GM21423 (cell line): ENCODE measurements around the gene CTSD.

Source experiments
- ATAC-seq: cut with Tn5 transposase; IDR thresholded peaks from one replicate; pipeline ENCODE4 v1.9.1; 2021; ENCODE audit warnings: mild to moderate bottlenecking, moderate library complexity; ENCODE audit not compliant: unreplicated experiment

The CTSD gene

DNA sequence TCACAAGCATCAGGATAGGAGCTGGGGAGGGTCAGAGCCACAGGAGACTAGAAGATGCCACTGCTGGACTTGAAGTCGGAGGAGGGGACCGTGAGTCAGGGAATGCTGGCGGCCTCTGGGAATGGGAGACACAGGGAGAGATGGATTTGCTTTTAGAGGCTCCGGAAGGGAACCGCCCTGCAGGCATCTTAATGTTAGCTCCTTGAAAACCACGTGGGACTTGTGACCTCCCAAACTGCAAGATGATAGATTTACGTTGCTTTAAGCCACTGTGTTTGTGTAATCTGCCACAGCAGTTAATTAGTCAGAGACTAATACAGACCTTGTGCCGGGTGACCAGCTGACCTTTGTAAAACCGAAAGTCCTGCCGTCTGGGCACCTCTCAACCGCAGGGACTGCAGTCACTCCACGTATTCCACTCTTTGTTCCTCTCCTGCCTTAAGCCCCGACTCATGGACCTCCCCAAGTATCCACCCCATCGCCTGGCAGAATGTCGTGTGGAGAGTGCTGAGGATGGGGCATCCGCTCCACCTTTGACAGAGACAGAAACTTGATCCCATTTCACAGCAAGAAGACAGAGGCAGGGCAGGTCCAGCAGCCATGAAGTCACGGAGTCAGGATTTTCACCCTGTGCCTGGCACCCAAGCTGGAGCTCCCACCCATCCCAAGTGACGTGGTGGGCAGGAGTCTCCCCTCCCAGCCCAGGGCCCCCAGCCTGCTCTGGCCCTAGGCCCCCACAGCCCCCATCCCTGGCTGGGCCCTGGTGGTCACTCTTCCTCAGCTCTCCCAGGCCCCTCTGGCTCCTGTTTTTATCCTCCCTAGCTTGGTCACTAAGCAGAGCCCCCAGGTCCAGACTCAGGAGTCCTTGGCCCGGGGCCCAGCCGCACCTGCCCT, 19.4 kb upstream of the CTSD start:
- ATAC-seq = no peak

DNA sequence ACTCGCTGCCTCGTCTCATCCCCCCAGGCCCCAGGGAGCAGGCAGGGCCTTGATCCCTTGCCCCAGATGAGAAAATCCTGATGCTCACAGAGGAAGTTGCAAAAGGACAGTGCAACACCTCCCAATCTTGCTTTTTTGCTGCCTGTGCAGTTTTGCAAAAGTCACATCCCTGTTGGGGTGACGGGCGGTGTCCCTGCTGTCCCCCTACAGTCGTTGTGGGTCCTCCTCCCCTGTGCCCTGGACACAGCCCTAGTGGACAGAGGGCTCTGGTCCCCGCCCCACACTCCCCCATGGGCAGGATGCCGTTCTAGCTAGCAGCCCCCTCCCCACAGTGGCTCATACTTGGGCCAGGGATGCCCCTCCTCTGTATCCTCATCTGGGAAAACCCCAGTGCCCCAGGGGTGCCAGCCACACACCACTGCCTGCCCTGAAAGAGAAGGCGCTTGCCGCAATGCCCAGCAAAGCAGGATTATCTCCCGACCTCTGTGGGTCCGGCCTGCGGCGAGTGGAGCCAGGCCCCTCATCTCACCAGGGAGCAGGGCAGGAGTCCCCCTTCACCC, 18.4 kb upstream of the CTSD start:
- no peak for ATAC-seq

DNA sequence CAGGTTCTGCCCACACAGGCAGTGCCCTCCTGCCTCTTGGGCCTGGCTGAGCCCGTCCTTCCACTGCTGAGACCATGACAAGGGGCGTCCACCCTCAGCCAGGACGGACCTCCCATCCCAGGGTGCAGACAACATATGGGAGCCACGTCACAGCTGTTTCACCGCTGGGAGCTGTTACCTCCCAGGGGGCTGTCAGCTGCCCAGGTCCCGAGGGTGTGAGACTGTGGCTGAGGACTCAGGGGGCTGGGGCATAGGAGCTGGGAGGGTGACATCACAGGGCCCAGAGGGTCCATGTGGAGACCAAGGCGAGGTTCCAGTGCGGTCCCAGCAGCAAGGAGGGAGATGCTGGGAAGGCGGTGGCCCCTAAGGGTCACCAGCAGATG, 17.9 kb upstream of the CTSD start:
- no peak for ATAC-seq

DNA sequence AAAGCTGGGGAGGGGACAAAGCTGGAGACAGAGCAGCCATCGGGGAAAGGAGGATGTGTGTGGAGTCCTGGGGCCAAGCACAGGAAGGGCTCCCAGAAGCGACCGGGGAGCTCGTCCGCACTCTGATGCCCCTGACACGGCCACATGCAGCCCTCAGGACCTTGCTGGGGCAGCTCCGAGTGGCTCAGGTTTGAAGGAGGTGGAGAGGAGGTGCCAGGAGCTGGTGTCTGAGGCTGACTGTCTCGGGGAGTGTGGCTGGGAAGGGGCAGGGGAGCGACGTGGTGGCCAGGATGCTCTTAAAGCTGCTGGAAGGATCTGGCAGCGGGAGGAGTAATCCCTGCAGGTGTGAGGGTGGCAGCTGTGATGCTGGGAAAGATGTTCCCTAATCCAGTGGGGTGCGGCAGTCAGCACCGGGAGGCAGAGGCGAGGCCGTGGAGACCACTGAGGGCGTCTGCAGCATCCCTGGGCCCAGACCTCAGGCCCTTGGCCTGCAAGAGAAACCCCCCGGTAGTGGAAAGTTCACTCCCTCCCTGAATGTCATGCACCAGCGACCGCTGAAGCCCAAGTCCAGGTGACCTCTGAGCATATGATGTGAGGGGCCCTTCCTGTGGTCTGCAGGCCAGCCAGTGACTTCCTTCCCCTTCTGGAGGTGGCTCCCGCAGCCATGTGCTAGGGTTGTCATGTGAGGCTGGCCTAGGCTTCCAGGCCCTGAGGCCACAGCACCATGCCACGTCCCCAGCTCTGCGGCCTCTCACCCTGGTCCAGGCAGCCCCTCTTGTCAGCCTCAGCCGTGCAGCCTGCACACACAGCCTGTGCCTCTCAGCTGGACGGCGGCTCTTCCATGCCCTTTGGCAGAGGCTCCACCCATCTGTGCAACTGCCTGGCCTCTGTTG, 17.2 kb upstream of the CTSD start:
- no peak for ATAC-seq

DNA sequence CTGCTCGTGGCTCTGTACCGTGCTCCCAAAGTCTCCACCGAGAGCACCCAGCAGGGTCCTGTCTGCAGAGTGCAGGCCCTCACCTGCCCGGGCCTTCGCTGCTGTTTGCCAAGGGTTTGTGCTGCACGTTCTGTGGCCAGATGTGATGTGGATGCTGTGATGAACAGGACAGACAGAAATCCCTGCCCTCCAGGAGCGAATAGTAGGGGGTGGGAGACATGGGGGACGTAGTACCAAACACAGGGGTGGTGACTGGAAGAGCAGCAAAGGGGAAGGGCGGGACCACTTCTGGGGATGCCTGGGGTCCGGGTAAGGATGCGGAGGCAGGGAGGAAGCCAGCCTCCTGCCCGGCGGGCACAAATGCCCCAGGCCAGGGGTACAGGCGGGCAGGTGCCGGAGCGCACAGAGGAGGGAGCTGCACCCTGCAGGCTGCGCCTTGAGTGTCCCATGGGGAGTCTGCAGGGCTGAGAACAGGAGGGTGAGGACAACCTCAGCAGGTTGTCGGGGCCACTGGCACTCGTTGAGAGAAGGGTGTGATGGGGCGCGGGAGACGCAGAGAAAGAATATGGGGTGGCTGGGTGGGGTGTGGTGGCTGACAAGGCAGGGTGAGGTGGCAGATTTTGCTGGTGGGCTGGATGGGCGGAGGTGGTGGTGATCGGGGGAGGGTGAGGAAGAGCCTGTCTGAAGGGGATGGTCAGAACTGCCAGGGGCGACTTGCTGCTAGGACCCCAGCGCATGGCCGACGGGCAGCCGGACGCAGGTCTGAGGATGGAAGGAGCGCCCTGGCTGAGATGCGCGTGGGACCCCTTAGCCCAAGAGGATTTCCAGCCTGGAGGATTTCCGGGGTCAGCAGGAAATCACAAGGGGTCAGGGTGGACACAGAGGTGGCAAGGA, 16.3 kb upstream of the CTSD start:
- no peak for ATAC-seq

DNA sequence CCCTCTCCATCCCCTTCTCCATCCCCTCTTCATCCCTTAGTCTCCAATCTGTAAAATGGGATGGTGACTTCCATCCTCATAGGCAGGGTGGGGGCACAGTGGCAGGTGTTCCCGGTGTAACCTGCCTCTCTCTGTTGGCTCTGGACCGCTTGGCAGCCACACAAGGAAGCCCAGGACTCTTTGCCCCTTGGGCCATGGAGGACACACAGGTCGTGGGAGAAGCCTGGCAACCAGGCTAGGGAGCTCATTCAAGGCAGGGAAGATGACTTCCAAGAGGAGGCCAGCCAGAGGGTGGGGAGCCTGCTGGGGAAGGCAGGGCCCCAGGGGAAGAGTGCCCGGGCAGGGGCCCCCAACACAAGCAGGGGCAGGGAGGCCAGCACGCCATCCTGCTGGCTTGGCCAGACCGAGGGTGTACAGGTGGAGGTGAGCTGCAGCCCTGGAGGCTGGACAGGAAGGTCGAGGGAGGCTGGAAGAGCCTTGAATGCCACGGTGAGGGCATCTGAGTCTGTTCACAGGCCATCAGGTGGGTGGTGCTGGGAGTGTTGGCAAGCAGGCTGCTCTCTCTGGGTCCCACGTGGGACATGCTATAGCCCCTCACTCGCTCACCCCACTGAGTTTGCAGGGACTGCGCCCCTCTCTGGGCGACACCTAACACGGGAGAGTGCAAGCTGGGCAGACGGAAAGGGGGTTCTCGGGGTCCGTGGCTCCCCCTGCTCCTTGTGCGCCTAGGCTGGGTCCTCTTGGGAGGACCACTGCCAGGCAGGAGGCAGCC, 15.5 kb upstream of the CTSD start:
- ATAC-seq = no peak

DNA sequence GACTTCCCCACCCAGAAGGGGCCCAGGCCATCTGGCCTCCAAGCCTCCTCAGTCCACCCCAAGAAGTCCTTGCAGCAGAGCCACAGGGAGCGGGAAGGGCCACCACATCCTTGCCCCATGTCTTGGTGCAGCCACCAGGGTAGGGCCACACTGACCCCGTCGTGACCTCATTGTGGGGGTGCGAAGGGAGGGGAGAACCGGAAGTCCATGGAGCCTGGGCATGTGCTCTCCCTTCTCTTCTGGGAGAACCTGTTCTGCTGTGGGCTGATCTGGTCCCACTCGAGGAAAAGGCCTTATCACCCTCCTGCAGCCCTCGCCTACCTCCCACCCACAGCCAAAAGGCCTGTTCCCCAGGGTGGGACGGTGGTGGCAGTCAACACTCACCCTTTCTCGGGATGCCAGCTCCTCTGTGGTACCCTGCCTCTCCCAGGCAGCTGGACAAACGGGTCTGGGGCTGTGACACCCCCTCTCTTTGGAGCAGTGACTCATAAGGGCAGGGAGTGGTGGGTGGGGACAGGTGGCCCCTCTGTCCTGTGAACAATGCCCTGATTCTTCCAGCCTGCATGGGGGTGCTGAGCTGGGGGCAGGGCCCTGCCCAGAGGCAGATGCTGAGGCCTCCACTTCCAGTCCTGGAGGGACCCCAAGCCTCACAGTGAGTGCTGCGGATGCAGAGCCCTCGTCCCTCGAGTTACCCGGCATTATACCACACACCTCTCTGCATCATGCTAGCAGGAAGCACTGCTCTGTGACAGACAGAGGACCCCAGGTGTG, 14.6 kb upstream of the CTSD start:
- no peak for ATAC-seq

DNA sequence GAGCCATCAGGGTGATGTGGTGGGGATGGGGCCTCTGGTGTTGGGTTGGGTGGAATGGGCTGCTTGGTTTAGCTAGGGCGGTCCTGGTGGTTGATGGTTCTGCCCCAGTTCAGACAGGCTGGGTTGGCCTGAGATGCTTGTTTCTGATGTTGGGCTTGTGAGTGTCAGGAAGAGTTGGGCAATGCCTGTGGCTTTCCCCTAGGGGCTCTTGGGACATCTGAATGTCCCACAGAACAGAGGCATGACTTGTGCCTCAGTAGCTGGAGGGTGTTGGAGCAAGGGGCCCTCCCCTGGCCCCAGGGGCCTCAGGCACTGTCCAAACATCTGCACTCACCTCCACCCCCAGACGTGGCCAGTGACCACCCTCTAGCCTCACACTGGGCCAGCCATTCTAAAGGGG, 14.0 kb upstream of the CTSD start:
- ATAC-seq = no peak

DNA sequence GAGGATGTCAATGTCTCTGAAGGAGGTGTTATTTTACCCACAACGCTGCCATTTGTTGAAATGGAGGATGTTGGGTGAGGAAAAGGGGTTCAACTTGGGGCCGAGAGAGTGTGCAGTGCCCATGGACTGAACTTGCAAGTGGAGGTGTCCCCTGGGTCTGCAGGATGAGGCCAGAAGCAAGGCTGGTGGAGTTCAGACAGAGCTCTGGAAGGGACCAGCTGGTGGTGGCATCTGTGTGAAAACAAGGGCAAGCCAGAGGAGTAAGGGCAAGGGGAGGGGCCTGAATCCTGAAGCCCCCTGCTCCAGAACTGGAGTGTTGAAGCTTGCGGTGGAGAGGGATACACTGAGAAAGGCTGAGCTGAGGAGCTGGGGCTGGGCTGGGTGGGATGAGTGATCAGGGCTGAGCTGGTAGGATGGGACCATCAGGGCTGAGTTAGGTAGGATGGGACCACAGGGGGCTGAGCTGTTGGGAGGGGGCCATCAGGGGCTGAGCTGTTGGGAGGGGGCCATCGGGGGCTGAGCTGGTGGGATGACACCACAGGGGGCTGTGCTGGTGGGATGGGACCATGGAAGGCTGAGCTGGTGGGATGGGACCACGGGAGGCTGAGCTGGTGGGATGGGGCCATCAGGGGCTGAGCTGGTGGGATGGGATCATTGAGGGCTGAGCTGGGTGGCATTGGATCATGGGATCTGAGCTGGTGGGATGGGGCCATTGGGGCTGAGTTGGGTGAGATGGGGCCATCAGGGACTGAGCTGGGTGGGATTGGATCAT, 13.4 kb upstream of the CTSD start:
- ATAC-seq = no peak

DNA sequence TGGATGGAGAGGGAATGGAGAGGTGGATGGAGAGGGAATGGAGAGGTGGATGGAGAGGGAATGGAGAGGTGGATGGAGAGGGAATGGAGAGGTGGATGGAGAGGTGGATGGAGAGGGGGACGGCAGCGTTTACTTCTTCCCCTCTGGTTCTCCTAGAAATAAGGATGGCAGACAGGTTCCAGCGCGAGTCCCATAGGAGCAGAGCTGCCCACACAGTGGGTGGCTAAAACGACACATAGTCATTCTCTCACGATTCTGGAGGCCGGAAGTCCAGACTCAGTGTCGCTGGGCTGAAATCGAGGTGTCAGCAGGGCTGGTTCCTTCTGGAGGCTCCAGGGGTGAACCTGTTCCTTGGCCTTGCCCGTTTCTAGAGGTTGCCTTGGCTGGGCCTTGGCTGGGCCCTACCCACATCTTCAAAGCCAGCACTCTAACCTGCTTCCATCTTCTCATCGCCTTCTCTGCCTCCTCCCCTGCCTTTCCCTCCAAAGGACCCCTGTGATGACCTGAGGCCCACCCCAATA, 12.7 kb upstream of the CTSD start:
- ATAC-seq = no peak

DNA sequence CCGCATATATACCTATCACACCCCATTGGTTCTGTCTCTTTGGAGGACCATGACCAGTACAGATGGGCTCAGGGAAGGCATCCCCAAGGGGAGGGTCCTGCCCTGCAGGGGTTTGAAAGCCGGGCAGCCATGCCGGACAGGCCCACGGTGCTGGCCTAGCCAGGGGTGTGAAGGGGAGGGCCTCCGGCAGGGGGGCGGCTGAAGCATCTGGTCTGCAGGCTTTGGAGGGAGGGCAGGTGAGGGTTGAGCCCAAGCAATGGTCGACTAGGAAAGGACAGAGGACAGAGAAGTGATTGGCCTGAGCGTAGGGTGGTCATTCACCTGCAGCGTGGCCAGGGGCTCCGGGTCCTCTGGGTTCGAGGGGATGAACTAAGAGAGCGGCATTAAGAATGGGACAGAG, 11.2 kb upstream of the CTSD start:
- no peak for ATAC-seq

DNA sequence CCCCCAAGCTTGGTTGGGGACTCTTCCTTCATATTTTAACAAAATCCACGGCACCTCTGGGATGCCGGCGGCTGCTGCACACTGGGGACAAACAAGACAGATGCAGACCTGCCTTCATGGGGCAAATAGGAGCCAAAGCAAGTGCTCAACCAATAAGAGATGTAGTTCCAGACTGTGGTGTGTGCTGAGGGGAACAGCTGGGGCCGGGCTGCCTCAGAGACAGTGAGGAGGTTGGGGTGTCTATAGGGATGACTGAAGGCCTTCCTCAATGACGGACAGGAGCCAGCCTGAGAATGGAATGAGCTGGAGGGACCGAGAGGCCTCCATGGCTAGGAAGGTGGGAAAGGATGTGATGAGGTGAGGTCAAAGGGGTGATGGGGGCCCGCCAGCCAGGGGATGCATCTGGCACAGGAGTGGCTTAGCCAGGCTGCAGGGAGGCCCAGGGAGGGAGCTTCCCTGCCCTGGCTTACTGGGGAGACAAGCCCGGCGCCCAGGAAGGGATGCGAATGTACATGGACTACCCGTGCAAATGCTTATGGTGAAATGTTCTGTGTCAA, 10.3 kb upstream of the CTSD start:
- ATAC-seq = no peak

DNA sequence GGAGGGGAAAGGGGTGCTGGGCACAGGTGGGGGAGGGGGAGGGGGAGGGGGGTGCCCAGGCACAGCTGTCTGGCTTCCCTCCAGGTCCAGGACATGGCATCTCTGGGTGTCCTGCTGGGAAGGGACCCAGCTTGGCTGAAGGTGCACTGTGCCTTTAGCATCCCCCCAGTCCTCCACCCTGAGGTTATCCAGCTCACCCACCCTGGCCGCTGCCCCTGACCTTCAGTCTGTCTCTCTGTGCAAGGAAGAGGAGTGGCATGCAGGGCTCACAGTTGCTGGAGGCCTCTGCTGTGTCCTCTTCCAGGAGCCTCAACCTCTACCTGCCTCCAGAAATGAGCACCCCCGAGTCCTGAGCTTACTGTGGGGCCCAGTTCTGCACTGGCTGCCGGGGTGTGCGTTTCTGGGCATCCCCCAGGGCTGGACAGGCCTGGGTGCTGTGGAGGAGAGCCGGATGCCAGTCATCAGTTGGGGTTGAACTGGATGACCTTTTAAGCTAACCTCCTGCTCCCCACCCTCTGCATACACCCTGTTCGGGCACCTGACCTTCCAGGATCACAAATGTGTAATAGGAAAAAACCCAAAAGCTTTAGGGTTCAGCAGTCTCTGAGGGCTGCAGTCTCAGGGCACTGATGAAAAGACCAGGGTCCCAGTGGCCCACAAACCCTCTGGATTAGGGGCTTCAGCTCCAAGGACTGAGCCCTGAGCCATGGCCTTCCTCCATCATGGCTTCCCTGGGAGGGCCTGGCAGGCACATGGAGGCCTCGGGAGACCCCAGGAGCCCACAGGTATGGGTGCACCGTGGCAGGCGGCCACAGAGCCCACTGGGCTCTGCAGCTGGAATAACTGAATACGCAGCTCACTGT, 9.6 kb upstream of the CTSD start:
- ATAC-seq = no peak

DNA sequence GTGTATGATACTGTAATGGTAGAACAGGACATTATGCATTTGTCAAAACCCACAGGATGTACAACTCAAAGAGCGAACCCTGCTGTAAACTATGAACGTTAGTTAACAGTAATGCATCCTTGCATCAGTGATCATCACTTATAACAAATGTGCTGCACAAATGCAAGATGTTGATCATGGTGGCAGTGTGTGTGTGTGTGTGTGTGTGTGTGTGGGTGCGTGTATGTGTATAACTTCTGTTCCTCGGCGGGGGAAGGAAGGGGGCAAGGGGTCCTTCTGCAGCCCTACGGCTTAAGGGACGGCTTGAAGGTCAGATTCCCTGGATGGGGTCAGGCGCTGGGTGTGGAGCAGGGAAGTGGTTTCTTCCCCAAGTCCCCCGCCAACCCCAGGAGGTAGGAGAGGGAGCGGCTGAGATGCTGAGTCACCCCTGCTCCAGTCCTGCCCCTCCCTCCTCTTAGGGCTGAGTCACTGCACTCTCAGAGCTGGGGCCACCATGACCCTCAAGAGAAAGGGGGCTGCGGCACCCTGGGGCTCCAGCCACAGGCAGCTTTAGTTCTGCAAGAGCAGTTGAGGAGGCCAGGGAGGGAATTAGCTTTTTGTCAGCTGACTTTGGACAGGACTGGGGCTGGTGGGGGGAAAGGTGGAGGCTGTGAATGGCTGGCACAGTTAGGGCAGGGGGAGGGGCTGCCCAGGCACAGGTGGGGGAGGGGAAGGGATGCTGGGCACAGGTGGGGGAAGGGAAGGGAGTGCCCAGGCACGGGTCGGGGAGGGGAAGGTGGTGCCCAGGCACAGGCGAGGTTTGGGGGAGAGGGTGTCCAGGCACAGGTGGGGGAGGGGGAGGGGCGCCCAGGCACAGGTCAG, 8.8 kb upstream of the CTSD start:
- no peak for ATAC-seq

DNA sequence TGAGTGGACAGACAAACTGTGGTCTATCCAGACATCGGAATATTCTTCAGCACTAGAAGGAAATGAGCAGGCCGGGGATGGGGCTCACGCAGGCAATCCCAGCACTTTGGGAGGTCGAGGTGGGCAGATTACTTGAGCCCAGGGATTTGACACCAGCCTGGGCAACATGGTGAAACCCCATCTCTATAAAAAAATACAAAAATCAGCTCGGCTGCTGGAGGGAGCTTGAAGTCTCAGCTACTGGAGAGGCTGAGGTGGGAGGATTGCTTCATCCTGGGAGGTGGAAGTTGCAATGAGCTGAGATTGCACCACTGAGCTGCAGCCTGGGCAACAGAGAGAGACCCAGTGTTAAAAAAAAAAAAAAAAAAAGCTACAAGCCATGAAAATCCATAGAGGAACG, 8.0 kb upstream of the CTSD start:
- no peak for ATAC-seq

DNA sequence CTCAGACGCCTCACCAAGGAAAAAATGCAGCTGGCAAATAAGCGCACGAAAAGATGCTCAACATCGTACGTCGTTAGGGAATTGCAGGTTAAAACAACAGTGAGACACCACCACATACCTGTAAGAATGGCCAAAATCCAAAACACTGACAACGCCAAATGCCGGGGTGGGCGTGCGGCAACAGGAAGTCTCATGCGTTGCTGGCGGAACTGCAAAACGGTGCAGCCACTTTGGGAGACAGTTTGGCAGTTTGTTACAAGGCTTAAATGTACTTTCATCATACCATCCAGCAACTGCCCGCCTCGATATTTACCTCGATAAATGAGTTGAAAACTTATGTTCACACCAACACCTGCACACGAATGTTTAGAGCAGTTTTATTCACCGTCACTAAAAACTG, 7.5 kb upstream of the CTSD start:
- ATAC-seq = no peak
